HG02852 (cell line): ENCODE data around the gene GPANK1.

ENCODE experiments used
- ATAC-seq: cut with Tn5 transposase; IDR thresholded peaks from one replicate; pipeline ENCODE4 v1.9.1; 2021; ENCODE audit warnings: mild to moderate bottlenecking, moderate library complexity; ENCODE audit not compliant: unreplicated experiment

GPANK1 gene

GRCh38 chr6:31642798-31643570 is 21.8 kb downstream of the GPANK1 start:
- no peak for ATAC-seq

- no peak for ATAC-seq
Measured at GRCh38 chr6:31641370-31641769, 23.4 kb downstream of the GPANK1 start.

- no peak for ATAC-seq
Measured at GRCh38 chr6:31640612-31641011, 24.2 kb downstream of the GPANK1 start.

DNA sequence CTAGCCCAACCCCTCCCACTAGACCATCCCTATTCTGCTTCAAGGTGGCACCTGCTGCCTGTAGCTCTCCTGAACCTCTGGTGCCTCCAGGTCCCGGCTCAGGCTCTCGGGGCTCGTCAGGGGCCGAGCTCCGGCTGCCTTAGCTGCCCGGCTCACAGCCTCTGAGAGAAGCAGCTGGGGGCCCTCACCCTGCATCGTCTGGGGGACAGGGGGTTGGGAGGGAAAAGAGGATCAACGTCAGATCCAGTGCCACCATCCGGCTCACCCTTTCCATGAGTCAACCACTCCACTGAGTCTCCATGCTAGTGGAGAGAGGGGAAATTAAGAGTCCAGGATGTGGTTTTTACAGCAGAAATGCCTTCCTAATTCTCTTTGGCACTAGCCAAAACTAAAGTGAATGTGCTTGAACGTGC is 25.3 kb downstream of the GPANK1 start:
- ATAC-seq = no peak

DNA sequence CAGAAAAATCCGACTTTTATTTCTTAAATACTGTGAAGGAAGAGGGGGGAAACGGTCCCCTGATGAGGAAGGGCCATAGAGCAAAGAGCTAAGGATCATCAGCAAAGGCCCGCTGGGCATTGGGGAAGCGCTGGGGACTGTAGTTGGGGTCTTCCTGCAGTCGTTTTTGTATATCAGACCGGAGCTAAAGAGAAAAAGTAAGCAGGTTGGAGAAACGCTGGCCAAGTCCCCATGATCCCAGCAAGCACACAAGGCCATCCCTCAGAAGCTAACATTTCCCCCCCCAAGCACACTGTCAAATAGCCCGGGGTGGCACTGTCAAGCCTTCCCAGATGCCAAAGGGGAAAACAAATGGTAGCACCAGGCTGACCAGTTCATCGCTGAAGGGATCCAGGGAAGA is 25.8 kb downstream of the GPANK1 start:
- ATAC-seq = no peak

DNA sequence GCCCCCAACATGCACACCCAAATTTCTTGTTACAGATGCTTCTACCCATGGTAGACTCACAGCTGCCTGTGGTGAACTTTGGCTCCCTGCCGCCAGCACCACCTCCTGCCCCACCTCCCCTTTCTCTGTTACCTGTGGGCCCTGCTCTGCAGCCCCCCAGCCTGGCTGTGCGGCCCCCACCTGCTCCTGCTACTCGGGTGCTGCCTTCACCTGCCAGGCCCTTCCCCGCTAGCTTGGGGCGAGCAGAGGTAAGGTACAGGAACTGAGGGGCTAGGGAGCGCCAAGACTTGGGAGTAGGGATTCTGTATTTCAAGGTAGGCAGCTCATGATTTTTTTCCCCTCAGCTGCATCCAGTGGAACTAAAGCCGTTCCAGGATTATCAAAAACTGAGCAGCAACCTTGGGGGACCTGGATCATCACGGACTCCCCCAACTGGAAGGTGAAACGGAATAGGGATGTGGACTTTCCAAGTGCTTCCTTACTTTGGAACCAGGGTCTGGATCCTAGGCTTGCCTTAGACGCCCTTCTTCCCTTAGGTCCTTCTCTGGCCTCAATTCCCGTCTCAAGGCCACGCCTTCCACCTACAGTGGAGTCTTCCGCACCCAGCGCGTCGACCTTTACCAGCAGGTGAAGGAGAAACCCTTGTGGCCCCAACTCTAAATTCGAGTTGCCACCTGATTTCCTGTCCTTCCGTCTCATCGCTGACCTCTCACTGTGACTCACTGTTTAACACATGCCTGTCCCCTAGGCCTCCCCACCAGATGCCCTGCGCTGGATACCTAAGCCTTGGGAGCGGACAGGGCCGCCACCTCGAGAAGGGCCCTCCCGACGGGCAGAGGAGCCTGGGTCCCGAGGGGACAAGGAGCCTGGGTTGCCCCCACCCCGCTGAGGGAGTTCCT is 27.9 kb downstream of the GPANK1 start:
- ATAC-seq = no peak

- no peak for ATAC-seq
Measured at GRCh38 chr6:31634969-31635575, 29.7 kb downstream of the GPANK1 start.

- ATAC-seq = no peak
Measured at GRCh38 chr6:31634131-31634530, 30.7 kb downstream of the GPANK1 start.

GRCh38 chr6:31633447-31633846 is 31.4 kb downstream of the GPANK1 start:
- no peak for ATAC-seq

DNA sequence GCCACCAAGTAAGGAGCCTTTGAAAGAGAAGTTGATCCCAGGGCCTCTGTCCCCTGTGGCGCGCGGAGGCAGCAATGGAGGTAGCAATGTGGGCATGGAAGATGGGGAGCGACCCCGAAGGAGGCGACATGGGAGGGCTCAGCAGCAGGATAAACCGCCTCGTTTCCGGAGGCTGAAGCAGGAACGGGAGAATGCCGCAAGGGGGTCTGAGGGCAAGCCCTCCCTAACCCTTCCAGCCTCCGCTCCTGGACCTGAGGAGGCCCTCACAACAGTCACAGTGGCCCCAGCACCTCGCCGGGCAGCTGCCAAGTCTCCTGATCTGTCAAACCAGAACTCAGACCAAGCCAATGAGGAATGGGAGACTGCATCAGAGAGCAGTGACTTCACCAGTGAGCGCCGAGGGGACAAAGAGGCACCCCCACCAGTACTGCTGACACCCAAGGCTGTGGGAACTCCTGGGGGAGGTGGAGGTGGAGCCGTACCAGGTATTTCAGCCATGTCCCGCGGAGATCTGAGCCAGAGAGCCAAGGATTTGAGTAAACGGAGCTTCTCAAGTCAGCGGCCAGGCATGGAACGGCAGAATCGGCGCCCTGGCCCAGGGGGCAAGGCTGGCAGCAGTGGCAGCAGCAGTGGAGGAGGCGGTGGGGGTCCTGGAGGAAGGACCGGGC is 32.4 kb downstream of the GPANK1 start:
- no peak for ATAC-seq

DNA sequence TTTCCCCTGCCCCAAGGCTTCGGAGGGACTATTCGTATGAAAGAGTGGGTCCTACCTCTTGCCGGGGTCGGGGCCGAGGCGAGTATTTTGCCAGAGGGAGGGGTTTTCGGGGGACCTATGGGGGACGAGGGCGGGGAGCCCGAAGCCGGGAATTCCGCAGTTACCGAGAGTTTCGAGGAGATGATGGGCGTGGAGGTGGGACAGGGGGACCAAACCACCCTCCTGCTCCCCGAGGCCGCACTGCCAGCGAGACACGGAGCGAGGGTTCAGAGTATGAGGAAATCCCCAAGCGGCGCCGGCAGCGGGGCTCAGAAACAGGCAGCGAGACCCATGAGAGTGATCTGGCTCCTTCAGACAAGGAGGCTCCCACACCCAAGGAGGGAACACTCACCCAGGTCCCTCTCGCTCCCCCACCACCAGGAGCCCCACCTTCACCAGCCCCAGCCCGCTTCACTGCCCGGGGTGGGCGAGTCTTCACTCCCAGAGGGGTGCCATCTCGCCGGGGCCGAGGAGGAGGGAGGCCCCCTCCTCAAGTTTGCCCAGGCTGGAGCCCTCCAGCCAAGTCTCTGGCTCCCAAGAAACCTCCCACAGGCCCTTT is 33.0 kb downstream of the GPANK1 start:
- ATAC-seq = no peak

GRCh38 chr6:31631209-31631608 is 33.6 kb downstream of the GPANK1 start:
- ATAC-seq = no peak

DNA sequence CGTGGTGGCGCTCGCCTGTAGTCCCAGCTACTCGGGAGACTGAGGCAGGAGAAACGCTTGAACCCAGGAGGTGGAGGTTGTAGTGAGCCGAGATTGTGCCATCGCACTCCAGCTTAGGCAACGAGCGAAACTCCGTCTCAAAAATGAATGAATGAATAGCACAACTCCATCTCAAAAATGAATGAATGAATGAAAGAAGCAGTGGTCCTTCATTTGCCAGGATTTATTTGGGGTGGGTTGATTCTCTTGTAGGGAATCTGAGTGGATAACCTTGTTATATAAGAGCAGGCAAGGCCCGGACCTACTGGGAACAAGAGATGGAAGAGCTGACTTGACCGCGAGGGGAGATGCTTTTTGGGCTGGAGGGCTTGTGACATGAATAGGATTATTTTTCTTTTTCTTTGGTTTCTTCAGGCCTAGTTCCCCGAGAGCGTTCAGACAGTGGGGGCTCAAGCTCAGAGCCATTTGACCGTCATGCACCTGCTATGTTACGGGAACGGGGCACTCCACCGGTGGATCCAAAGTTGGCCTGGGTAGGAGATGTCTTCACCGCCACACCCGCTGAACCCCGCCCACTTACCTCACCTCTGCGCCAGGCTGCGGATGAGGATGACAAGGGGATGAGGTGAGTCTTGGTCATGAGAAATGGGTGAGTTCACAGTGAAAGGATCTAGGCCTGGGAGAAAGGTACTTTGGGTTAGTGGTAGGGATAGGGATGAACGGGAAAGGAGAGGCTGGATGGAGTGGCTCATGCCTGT is 34.4 kb downstream of the GPANK1 start:
- ATAC-seq = no peak

- no peak for ATAC-seq
Measured at GRCh38 chr6:31629014-31629413, 35.8 kb downstream of the GPANK1 start.

DNA sequence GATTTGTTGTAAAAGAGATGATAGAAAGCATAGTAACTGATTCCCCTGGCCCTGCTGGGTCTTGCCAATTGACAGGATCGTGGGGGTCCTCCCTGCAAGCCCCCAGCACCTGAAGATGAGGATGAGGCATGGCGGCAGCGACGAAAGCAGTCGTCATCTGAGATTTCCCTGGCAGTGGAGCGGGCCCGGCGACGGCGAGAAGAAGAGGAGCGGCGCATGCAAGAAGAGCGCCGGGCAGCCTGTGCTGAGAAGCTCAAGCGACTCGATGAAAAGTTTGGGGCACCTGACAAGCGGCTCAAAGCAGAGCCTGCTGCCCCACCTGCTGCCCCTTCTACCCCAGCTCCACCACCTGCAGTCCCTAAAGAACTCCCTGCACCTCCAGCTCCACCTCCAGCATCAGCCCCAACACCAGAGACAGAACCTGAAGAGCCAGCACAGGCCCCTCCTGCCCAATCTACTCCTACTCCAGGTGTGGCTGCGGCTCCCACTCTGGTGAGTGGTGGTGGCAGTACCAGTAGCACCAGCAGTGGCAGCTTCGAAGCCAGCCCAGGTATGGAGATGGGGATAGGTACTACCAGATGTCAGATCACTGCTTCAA is 37.0 kb downstream of the GPANK1 start:
- no peak for ATAC-seq

DNA sequence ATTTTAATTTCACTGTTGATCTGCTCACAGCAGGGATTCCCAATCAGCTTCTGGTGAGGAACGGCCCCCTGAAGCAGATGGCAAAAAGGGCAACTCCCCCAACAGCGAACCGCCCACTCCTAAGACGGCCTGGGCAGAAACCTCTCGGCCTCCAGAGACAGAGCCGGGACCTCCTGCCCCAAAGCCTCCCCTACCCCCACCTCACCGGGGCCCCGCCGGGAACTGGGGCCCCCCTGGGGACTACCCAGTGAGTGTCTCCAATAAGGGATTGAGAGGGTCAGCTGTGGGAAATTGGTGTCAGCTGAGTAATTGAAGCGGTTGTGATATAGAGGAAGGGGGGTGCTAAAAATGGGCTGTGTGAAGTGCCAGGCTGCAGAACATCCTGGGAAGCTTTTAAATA is 37.8 kb downstream of the GPANK1 start:
- ATAC-seq = no peak

DNA sequence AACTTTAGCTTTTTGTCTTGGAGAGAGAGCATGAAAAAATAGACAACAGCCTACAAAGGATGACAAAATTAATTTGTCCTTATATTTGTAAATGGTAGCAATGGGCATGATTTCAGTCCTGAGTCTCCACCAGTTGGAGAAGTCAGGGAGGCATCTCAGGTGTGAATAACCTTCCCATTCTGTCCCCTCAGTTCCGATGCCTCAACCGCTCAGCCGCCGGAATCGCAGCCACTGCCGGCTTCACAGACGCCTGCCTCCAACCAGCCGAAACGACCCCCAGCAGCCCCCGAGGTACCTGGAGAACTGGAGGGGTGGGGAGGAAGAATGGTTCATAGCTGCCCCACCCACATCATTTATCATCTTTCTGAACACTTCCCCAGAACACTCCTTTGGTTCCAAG is 40.7 kb downstream of the GPANK1 start:
- no peak for ATAC-seq

- ATAC-seq = no peak
Measured at GRCh38 chr6:31622684-31623091, 42.1 kb downstream of the GPANK1 start.

- ATAC-seq = no peak
Measured at GRCh38 chr6:31621991-31622390, 42.8 kb downstream of the GPANK1 start.
